Stimulated activated CD8-positive, alpha-beta memory T cell treated with anti-CD3 and anti-CD28 coated beads, Interleukin-12 subunit alpha, Interleukin-12 subunit beta, amount 100 ng/mL, for 24 hours (primary cell): ENCODE measurements around the gene ABCC11.

ENCODE experiments used
- DNase-seq: peaks from one replicate; pipeline ENCODE4 v3.0.0-alpha.2; 2020; ENCODE audit errors: extremely low read depth

The ABCC11 gene

GRCh38 chr16:48132696-48133095, 114.6 kb downstream of the ABCC11 start:
- no peak for DNase-seq

- DNase-seq: no peak
Observed at GRCh38 chr16:48131201-48131935, 116.0 kb downstream of the ABCC11 start.

GRCh38 chr16:48129926-48130325, 117.4 kb downstream of the ABCC11 start:
- no peak for DNase-seq

GRCh38 chr16:48128769-48129168, 118.6 kb downstream of the ABCC11 start:
- DNase-seq: no peak

GRCh38 chr16:48126801-48127644, 120.3 kb downstream of the ABCC11 start:
- DNase-seq: no peak

- no peak for DNase-seq
Observed at GRCh38 chr16:48125888-48126287, 121.5 kb downstream of the ABCC11 start.

GRCh38 chr16:48124266-48124665, 123.1 kb downstream of the ABCC11 start:
- no peak for DNase-seq

- DNase-seq: peak; percentile 30
Observed at GRCh38 chr16:48123104-48123788, 124.1 kb downstream of the ABCC11 start.

GRCh38 chr16:48121276-48121675, 126.1 kb downstream of the ABCC11 start:
- DNase-seq: no peak

GRCh38 chr16:48118841-48119240, 128.5 kb downstream of the ABCC11 start:
- DNase-seq: no peak

- peak; percentile 12 for DNase-seq
Observed at GRCh38 chr16:48117217-48118105, 129.9 kb downstream of the ABCC11 start.
